Panc1 (cell line): ENCODE data around the gene FGR.

Experiments used
- CTCF ChIP-seq: fragments of 450-650 bp; IDR thresholded peaks from 2 replicates; pipeline ENCODE4 v1.5.1; 2017; ENCODE audit warnings: mild to moderate bottlenecking
- POLR2AphosphoS5 ChIP-seq: IDR thresholded peaks from 2 replicates; pipeline ENCODE4 v1.6.1; 2012; ENCODE audit warnings: mild to moderate bottlenecking, low read depth, low read length, moderate library complexity
- REST ChIP-seq, 2 experiments: IDR thresholded peaks; 2 replicates each; pipeline ENCODE4 v1.6.1; 2011 to 2012; ENCODE audit warnings: low read depth in 2 of 2, control low read depth in 1 of 2, low read length in 1 of 2, mild to moderate bottlenecking in 1 of 2, moderate library complexity in 1 of 2; ENCODE audit not compliant: insufficient read depth in 1 of 2
- SIN3A ChIP-seq: IDR thresholded peaks from 2 replicates; pipeline ENCODE4 v1.6.1; 2012; ENCODE audit warnings: low read depth, mild to moderate bottlenecking, low read length, moderate library complexity, borderline replicate concordance; ENCODE audit not compliant: insufficient read depth
- TCF7L2 ChIP-seq: IDR thresholded peaks from 2 replicates; pipeline ENCODE4 v1.6.1; 2011; ENCODE audit warnings: mild to moderate bottlenecking, low read depth, low read length, inconsistent platforms

GRCh38 chr1:27661412-27662075 is 26.6 kb upstream of the FGR start:
- no peak for TF ChIP-seq CTCF
- no peak for TF ChIP-seq SIN3A
- no peak for TF ChIP-seq POLR2AphosphoS5
- TF ChIP-seq REST (IDR thresholded peaks at IDR 0.05; ENCODE audit: insufficient read depth in 1 of 2, low read depth in 2 of 2, low read length in 1 of 2) = no peak
- TF ChIP-seq TCF7L2 = no peak
